Stimulated activated CD8-positive, alpha-beta memory T cell treated with anti-CD3 and anti-CD28 coated beads, Interleukin-12 subunit alpha, Interleukin-12 subunit beta, amount 100 ng/mL, for 24 hours (primary cell): ENCODE measurements around the gene RFC1.
"Not testable (repeated sequence)": the region's sequence is repeated elsewhere in the genome, so short reads cannot be mapped to it uniquely, and the experiment has no call there.

ENCODE experiments used
- DNase-seq: peaks from one replicate; pipeline ENCODE4 v3.0.0-alpha.2; 2020; ENCODE audit errors: extremely low read depth

The RFC1 gene

GRCh38 chr4:39365830-39366771 lies at the start of gene RFC1:
Gene RFC1 (minus strand): TSS chr4:39366362. CDS start chr4:39366241, 121 bp downstream.
- DNase-seq: peak; percentile 90

- no peak for DNase-seq
Observed at GRCh38 chr4:39415678-39416283, 49.6 kb upstream of the RFC1 start.

GRCh38 chr4:39411561-39411960 lies 45.4 kb upstream of the RFC1 start:
- DNase-seq: not testable (repeated sequence)

- no peak for DNase-seq
Observed at GRCh38 chr4:39410415-39410814, 44.3 kb upstream of the RFC1 start.

GRCh38 chr4:39407584-39407885 lies 41.4 kb upstream of the RFC1 start:
- no peak for DNase-seq

- DNase-seq: no peak
Observed at GRCh38 chr4:39406763-39407583, 40.8 kb upstream of the RFC1 start, which contains the start of gene KLB. Gene KLB (plus strand): TSS chr4:39406930. CDS start chr4:39406950, 20 bp downstream.

- not testable (repeated sequence) for DNase-seq
Observed at GRCh38 chr4:39401640-39402039, 35.5 kb upstream of the RFC1 start.

- no peak for DNase-seq
Observed at GRCh38 chr4:39394706-39395105, 28.5 kb upstream of the RFC1 start.

GRCh38 chr4:39390603-39391002 lies 24.4 kb upstream of the RFC1 start:
- DNase-seq: no peak

GRCh38 chr4:39384563-39384962 lies 18.4 kb upstream of the RFC1 start:
- DNase-seq: no peak

GRCh38 chr4:39383690-39384089 lies 17.5 kb upstream of the RFC1 start:
- no peak for DNase-seq

GRCh38 chr4:39375478-39375877 lies 9.3 kb upstream of the RFC1 start:
- no peak for DNase-seq

GRCh38 chr4:39371209-39371608 lies 5.0 kb upstream of the RFC1 start:
- DNase-seq: not testable (repeated sequence)

GRCh38 chr4:39369301-39369700 lies 3.1 kb upstream of the RFC1 start:
- DNase-seq: no peak

GRCh38 chr4:39367166-39367565 lies 1.0 kb upstream of the RFC1 start:
- no peak for DNase-seq

- no peak for DNase-seq
Observed at GRCh38 chr4:39365360-39365759, 802 bp downstream of the RFC1 start.

GRCh38 chr4:39363773-39364393 lies 2.3 kb downstream of the RFC1 start:
- no peak for DNase-seq

GRCh38 chr4:39362827-39363226 lies 3.3 kb downstream of the RFC1 start:
- no peak for DNase-seq

GRCh38 chr4:39360611-39361010 lies 5.6 kb downstream of the RFC1 start:
- DNase-seq: not testable (repeated sequence)

GRCh38 chr4:39357002-39357401 lies 9.2 kb downstream of the RFC1 start:
- no peak for DNase-seq

GRCh38 chr4:39354254-39354552 lies 12.0 kb downstream of the RFC1 start:
- DNase-seq: no peak
